ENCODE data around the gene PAK5.

- TF ChIP-seq POLR2A (IDR thresholded peaks at IDR 0.05) (no peak), CTCF (IDR thresholded peaks at IDR 0.05) (no peak)
Measured at GRCh38 chr20:9626357-9626756, 212.5 kb downstream of the PAK5 start.
